HFF-Myc (cell line): ENCODE data around the gene ZNF263.

Experiments
- DNase-seq: peaks from one replicate; pipeline ENCODE4 v3.0.0-alpha.2; 2011; ENCODE audit warnings: low read depth; ENCODE audit errors: extremely low read depth
- H3K4me3 ChIP-seq: replicated peaks from 2 replicates; pipeline ENCODE4 v1.5.1; 2011; ENCODE audit warnings: low read depth, mild to moderate bottlenecking, control low read depth, low read length
- CTCF ChIP-seq: IDR thresholded peaks from 2 replicates; pipeline ENCODE4 v1.5.1; 2012; ENCODE audit warnings: mild to moderate bottlenecking, low read depth, low read length, control low read depth; ENCODE audit errors: missing control alignments

ZNF263 gene

GRCh38 chr16:3282103-3282729 lies 1.1 kb upstream of the ZNF263 start:
- DNase-seq = no peak
- no peak for TF ChIP-seq CTCF
- peak overlapping the region; percentile 100 for H3K4me3 ChIP-seq

- H3K4me3 ChIP-seq = peak overlapping the region; percentile 100
- no peak for TF ChIP-seq CTCF
- no peak for DNase-seq
These were observed 504 bp downstream of the ZNF263 start for GRCh38 chr16:3283543-3284447.

- H3K4me3 ChIP-seq = peak overlapping the region; percentile 100
- no peak for TF ChIP-seq CTCF
- DNase-seq = no peak
These were observed 1.8 kb downstream of the ZNF263 start for GRCh38 chr16:3285131-3285530.

GRCh38 chr16:3289998-3290673 lies 6.8 kb downstream of the ZNF263 start:
- no peak for DNase-seq
- H3K4me3 ChIP-seq = no peak overlapping the region
- no peak for TF ChIP-seq CTCF

- no peak for DNase-seq
- no peak overlapping the region for H3K4me3 ChIP-seq
- TF ChIP-seq CTCF = no peak
These were observed 9.3 kb downstream of the ZNF263 start for GRCh38 chr16:3292604-3293003.

- TF ChIP-seq CTCF = no peak
- no peak overlapping the region for H3K4me3 ChIP-seq
- DNase-seq = no peak
These were observed 11.9 kb downstream of the ZNF263 start for GRCh38 chr16:3295209-3295608.
